GM12878 (cell line): Measurements from ENCODE around the gene COMMD1. TPM values are rescaled to one million over a fixed set of nuclear protein-coding genes. Genes with fewer than 3 reads are reported as not detected.
A peak's percentile ranks its signal among the peaks of the same experiment; 100 is the strongest.

ENCODE experiments used
- ATF2 ChIP-seq: IDR thresholded peaks from 2 replicates; pipeline ENCODE4 v1.6.1; 2012; ENCODE audit warnings: low read length, inconsistent platforms
- BCL11A ChIP-seq: IDR thresholded peaks from 2 replicates; pipeline ENCODE4 v1.6.1; 2011; ENCODE audit warnings: low read depth, low read length
- BHLHE40 ChIP-seq, 2 experiments: fragments of 450-650 bp in 1 of 2; IDR thresholded peaks; 2 replicates each; pipeline ENCODE4 v1.6.1; 2011 to 2017; ENCODE audit warnings: low read depth in 2 of 2, borderline replicate concordance in 1 of 2, improper control_type of control experiment in 1 of 2, low read length in 1 of 2, mild to moderate bottlenecking in 1 of 2
- CEBPB ChIP-seq, 2 experiments: fragments of 150-350 bp in 1 of 2; IDR thresholded peaks; 2 replicates each; pipeline ENCODE4 v1.6.1; 2012 to 2014; ENCODE audit warnings: low read depth in 2 of 2, low read length in 2 of 2, borderline replicate concordance in 1 of 2, inconsistent platforms in 1 of 2
- CEBPZ ChIP-seq: fragments of 150-350 bp; IDR thresholded peaks from 2 replicates; pipeline ENCODE4 v1.6.1; 2016; ENCODE audit warnings: low read depth, low read length
- CHD2 ChIP-seq: IDR thresholded peaks from 2 replicates; pipeline ENCODE4 v1.6.1; 2011; ENCODE audit warnings: low read depth, low read length, improper control_type of control experiment, borderline replicate concordance
- CREB1 ChIP-seq: IDR thresholded peaks from 2 replicates; pipeline ENCODE4 v1.6.1; 2012; ENCODE audit warnings: low read depth, mild to moderate bottlenecking, inconsistent platforms
- HDAC6 ChIP-seq: fragments of 200-600 bp; sonication (generic); IDR thresholded peaks from one replicate; pipeline ENCODE4 v1.8.0; 2017; ENCODE audit warnings: antibody characterized with exemption; ENCODE audit not compliant: unreplicated experiment
- IRF4 ChIP-seq: IDR thresholded peaks from 2 replicates; pipeline ENCODE4 v1.6.1; 2011; ENCODE audit warnings: low read depth, low read length
- KDM1A ChIP-seq: fragments of 200-600 bp; sonication (generic); IDR thresholded peaks from 2 replicates; pipeline ENCODE4 v1.6.1; 2016; ENCODE audit warnings: borderline replicate concordance
- KLF5 ChIP-seq: fragments of 450-650 bp; IDR thresholded peaks from 2 replicates; pipeline ENCODE4 v1.6.1; 2014; ENCODE audit warnings: mild to moderate bottlenecking; ENCODE audit not compliant: partially characterized antibody
- LARP7 ChIP-seq: fragments of 450-650 bp; IDR thresholded peaks from 2 replicates; pipeline ENCODE4 v1.6.1; 2017; ENCODE audit warnings: mild to moderate bottlenecking
- MEF2B ChIP-seq: fragments of 450-650 bp; IDR thresholded peaks from 2 replicates; pipeline ENCODE4 v1.6.1; 2018; ENCODE audit warnings: mild to moderate bottlenecking, moderate library complexity; ENCODE audit not compliant: partially characterized antibody, poor library complexity, severe bottlenecking
- NR2C1 ChIP-seq: fragments of 450-650 bp; IDR thresholded peaks from 2 replicates; pipeline ENCODE4 v1.6.1; 2017; ENCODE audit warnings: antibody characterized with exemption, mild to moderate bottlenecking, moderate library complexity
- PBX3 ChIP-seq: IDR thresholded peaks from 2 replicates; pipeline ENCODE4 v1.6.1; 2011; ENCODE audit warnings: mild to moderate bottlenecking, low read depth, low read length, moderate library complexity; ENCODE audit not compliant: insufficient replicate concordance
- RELA ChIP-seq: fragments of 450-650 bp; IDR thresholded peaks from 2 replicates; pipeline ENCODE4 v1.8.0; 2014; ENCODE audit warnings: borderline replicate concordance; ENCODE audit not compliant: partially characterized antibody
- SIX5 ChIP-seq: IDR thresholded peaks from 2 replicates; pipeline ENCODE4 v1.6.1; 2011; ENCODE audit warnings: mild to moderate bottlenecking, low read depth, low read length, moderate library complexity; ENCODE audit not compliant: severe bottlenecking
- SMARCA5 ChIP-seq: fragments of 450-650 bp; IDR thresholded peaks from 2 replicates; pipeline ENCODE4 v1.6.1; 2017; ENCODE audit warnings: mild to moderate bottlenecking
- SREBF1 ChIP-seq: IDR thresholded peaks from 2 replicates; pipeline ENCODE4 v1.6.1; 2012; ENCODE audit warnings: mild to moderate bottlenecking, low read length
- STAT3 ChIP-seq: IDR thresholded peaks from 2 replicates; pipeline ENCODE4 v1.6.1; 2011; ENCODE audit warnings: low read depth, low read length, improper control_type of control experiment
- TBL1XR1 ChIP-seq: IDR thresholded peaks from 2 replicates; pipeline ENCODE4 v1.6.1; 2012; ENCODE audit warnings: low read depth, low read length, improper control_type of control experiment
- USF1 ChIP-seq: IDR thresholded peaks from 2 replicates; pipeline ENCODE4 v1.6.1; 2011; ENCODE audit warnings: borderline replicate concordance, low read depth, mild to moderate bottlenecking, moderate library complexity, mixed read lengths, low read length; ENCODE audit not compliant: insufficient read depth; ENCODE audit errors: extremely low read length
- ZZZ3 ChIP-seq: IDR thresholded peaks from 2 replicates; pipeline ENCODE4 v1.6.1; 2011; ENCODE audit warnings: low read depth; ENCODE audit not compliant: control insufficient read depth, insufficient read length
- polyA plus RNA-seq, 11 experiments: library from polyadenylated mRNA; depleted of rRNA in 4 of 11; unstranded in 6 of 11; stranded (reverse) in 5 of 11; fragments of >200 nt; fragmentation: Nextera tagmentation in 4 of 11; fragmentation: Illumina TruSeq in 1 of 11; extraction: Ambion mirVana in 4 of 11; extraction: Trizol in 1 of 11; gene quantifications; 1 replicate in 1 of 11; 2 replicates in 10 of 11; pipeline versions ENCODE4 v1.2.1 to v1.2.3, GENCODE V29; 2011 to 2016; ENCODE audit warnings: inconsistent platforms in 2 of 11, missing spikeins in 2 of 11, low read depth in 1 of 11
- total RNA-seq, 4 experiments: library from RNA; depleted of rRNA in 3 of 4; stranded (reverse); fragments of >200 nt in 3 of 4; fragmentation: Illumina TruSeq in 1 of 4; extraction: Trizol in 1 of 4; gene quantifications; 2 replicates each; pipeline versions ENCODE4 v1.2.1 to v1.2.3, GENCODE V29; 2013 to 2021

The COMMD1 gene
- total and polyA plus RNA-seq, 10 of the 15 experiments (the other 5 are each of a cell fraction or from before 2014, with no cell fraction given) = 39.7 to 210 (median 53.7) TPM

GRCh38 chr2:61905372-61906185 is at the start of gene COMMD1 (continued):
- TF ChIP-seq MEF2B (peak; percentile 35), BCL11A (no peak), ATF2 (no peak), SIX5 (peak; percentile 37), TBL1XR1 (peak; percentile 43; the same call in 1 of the 2 replicates), STAT3 (no peak), BHLHE40 (IDR thresholded peaks at IDR 0.05; ENCODE audit: borderline replicate concordance in 1 of 2, low read depth in 2 of 2, low read length in 1 of 2) (peak; percentile 59 to 65; a peak in 2 of 4 replicates), HDAC6 (no peak), NR2C1 (peak; percentile 61; the same call in 1 of the 2 replicates), CEBPZ (no peak), RELA (peak; percentile 86), CHD2 (0 out of 2 replicates have a peak, but pooled peaks have one; percentile 52), PBX3 (peak; percentile 83), SMARCA5 (peak; percentile 86), KLF5 (peak; percentile 43), SREBF1 (no peak), USF1 (peak; percentile 45), LARP7 (peak; percentile 82), KDM1A (no peak), ZZZ3 (no peak), CEBPB (IDR thresholded peaks at IDR 0.05; ENCODE audit: borderline replicate concordance in 1 of 2, low read depth in 2 of 2, low read length in 2 of 2) (no peak), CREB1 (peak; percentile 81), IRF4 (0 out of 2 replicates have a peak, but pooled peaks have one; percentile 27)
